Erythroblast (primary cell): ENCODE data around the gene MBNL2.

Experiments used
- GATA1 ChIP-seq: IDR thresholded peaks from 2 replicates; pipeline ENCODE4 v1.6.1; 2011; ENCODE audit warnings: low read depth, mild to moderate bottlenecking, control low read depth, low read length, moderate library complexity
- POLR2A ChIP-seq: IDR thresholded peaks from 2 replicates; pipeline ENCODE4 v1.6.1; 2011; ENCODE audit warnings: mild to moderate bottlenecking, low read length

GRCh38 chr13:97185751-97186150 lies 36.4 kb upstream of the MBNL2 start:
- TF ChIP-seq POLR2A (no peak), GATA1 (no peak)
